Measurements from ENCODE around the gene CHSY1.

DNA sequence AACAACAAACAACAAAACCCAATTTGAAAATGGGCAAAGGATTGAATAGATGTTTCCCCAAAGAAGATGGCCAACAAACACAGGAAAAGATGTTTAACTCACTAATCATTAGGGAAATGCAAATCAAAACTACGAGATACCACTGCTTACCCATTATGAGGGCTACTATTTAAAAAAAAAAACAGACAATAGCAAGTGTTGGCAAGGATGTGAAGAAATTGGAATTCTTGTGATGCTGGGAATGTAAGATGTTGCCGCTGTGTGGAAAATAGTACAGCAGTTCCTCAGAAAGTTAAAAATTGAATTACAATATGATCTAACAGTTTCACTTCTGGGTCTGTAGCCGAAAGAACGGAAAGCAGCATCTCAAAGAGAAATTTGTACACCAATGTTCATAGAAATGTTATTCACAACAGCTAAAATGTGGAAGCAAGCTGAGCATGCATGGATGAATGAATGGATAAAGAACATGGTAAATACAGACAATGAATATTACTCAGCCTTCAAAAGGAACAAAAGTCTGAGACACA, 121.9 kb downstream of the CHSY1 start:
- TF ChIP-seq, protein P1, sequence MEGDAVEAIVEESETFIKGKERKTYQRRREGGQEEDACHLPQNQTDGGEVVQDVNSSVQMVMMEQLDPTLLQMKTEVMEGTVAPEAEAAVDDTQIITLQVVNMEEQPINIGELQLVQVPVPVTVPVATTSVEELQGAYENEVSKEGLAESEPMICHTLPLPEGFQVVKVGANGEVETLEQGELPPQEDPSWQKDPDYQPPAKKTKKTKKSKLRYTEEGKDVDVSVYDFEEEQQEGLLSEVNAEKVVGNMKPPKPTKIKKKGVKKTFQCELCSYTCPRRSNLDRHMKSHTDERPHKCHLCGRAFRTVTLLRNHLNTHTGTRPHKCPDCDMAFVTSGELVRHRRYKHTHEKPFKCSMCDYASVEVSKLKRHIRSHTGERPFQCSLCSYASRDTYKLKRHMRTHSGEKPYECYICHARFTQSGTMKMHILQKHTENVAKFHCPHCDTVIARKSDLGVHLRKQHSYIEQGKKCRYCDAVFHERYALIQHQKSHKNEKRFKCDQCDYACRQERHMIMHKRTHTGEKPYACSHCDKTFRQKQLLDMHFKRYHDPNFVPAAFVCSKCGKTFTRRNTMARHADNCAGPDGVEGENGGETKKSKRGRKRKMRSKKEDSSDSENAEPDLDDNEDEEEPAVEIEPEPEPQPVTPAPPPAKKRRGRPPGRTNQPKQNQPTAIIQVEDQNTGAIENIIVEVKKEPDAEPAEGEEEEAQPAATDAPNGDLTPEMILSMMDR (conservative IDR thresholded peaks at IDR 0.05; ENCODE audit: low read depth, low read length), result no peak
- TF ChIP-seq EZH2 (IDR thresholded peaks at IDR 0.05; ENCODE audit: borderline replicate concordance, low read depth, low read length, poor library complexity, severe bottlenecking), result no peak
